Measurements from ENCODE around the gene C9orf50.

C9orf50 gene

DNA sequence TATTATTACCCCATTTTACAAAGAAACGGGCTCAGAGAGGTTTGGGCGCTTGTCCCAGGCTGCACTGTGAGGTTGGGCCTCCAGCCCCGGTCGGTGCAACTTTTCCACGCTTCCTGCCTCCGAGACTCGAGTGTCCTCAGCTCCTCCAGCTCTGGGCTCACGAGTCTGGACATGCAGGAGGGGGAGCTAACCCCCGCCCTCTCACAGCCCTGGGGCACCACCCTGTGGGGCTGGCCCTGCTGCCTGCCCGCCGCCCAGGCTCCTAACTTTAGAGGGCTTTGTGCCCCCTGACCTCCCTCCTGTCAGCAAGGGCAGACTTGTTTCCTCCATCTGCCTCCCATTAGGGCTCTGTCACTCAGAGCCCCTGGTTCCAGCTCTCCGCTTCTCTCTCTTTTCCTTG, 25.4 kb upstream of the C9orf50 start:
- TF ChIP-seq, protein P1, sequence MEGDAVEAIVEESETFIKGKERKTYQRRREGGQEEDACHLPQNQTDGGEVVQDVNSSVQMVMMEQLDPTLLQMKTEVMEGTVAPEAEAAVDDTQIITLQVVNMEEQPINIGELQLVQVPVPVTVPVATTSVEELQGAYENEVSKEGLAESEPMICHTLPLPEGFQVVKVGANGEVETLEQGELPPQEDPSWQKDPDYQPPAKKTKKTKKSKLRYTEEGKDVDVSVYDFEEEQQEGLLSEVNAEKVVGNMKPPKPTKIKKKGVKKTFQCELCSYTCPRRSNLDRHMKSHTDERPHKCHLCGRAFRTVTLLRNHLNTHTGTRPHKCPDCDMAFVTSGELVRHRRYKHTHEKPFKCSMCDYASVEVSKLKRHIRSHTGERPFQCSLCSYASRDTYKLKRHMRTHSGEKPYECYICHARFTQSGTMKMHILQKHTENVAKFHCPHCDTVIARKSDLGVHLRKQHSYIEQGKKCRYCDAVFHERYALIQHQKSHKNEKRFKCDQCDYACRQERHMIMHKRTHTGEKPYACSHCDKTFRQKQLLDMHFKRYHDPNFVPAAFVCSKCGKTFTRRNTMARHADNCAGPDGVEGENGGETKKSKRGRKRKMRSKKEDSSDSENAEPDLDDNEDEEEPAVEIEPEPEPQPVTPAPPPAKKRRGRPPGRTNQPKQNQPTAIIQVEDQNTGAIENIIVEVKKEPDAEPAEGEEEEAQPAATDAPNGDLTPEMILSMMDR (IDR thresholded peaks at IDR 0.05; ENCODE audit: insufficient read depth, low read length, poor library complexity, severe bottlenecking), result no peak
- TF ChIP-seq EZH2phosphoT487 (conservative IDR thresholded peaks at IDR 0.05; ENCODE audit: low read length), result no peak
- Histone ChIP-seq H3K4me3 (ENCODE audit: insufficient read depth, low read length, poor library complexity, severe bottlenecking) (no peak overlapping the region), H2AFZ (ENCODE audit: low read depth, low read length, severe bottlenecking) (no peak overlapping the region), H3K9ac (ENCODE audit: low read length) (no peak overlapping the region), H4K20me1 (ENCODE audit: low read depth, low read length) (no peaks in the 10 kb centered on the region), H3K36me3 (ENCODE audit: low read length) (no peaks in the 10 kb centered on the region), H3K9me2 (replicated peaks; ENCODE audit: insufficient read depth, low read length) (no peaks in the 10 kb centered on the region), H3K4me2 (ENCODE audit: low read depth, low read length, poor library complexity, severe bottlenecking) (no peak overlapping the region), H3K27ac (ENCODE audit: low read depth, low read length) (no peak overlapping the region), H3K9me3 (ENCODE audit: insufficient read depth, low read length) (no peaks in the 10 kb centered on the region), H3K27me3 (ENCODE audit: low read length) (no peaks in the 10 kb centered on the region), H3K79me2 (ENCODE audit: insufficient read depth, low read length) (peaks cover 7% of the 10 kb centered on the region), H3F3A (ENCODE audit: insufficient read depth) (no peaks in the 10 kb centered on the region)

DNA sequence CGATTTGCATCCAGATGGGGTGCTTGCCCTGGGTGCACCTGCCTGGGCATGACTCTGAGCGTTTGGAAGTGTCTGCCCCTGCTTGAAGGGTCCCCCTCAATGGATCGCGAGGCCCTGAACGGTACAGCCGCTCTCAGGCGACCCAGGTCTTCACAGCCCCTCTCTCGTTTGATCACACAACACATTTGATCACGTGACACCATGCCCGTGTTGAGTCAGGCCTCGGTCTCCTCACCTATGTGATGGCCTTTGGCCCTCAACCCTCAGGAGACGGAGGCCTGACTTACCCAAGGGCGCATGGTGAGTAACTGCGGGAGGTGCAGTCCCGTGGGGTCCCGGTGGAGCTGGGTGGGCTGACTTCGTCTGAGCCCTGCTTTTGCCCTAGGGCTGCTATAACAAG, 24.0 kb upstream of the C9orf50 start:
- Histone ChIP-seq H3K9me2 (replicated peaks; ENCODE audit: insufficient read depth, low read length) (no peaks in the 10 kb centered on the region), H3K9ac (ENCODE audit: low read length) (no peak overlapping the region), H3K36me3 (ENCODE audit: low read length) (no peaks in the 10 kb centered on the region), H3K9me3 (ENCODE audit: insufficient read depth, low read length) (no peaks in the 10 kb centered on the region), H3K79me2 (ENCODE audit: insufficient read depth, low read length) (peaks cover 21% of the 10 kb centered on the region), H3F3A (ENCODE audit: insufficient read depth) (no peaks in the 10 kb centered on the region), H3K4me2 (ENCODE audit: low read depth, low read length, poor library complexity, severe bottlenecking) (no peak overlapping the region), H3K27me3 (ENCODE audit: low read length) (no peaks in the 10 kb centered on the region), H3K4me3 (ENCODE audit: insufficient read depth, low read length, poor library complexity, severe bottlenecking) (no peak overlapping the region), H3K27ac (ENCODE audit: low read depth, low read length) (no peak overlapping the region), H4K20me1 (ENCODE audit: low read depth, low read length) (no peaks in the 10 kb centered on the region), H2AFZ (ENCODE audit: low read depth, low read length, severe bottlenecking) (no peak overlapping the region)
- TF ChIP-seq, protein P1 (IDR thresholded peaks at IDR 0.05; ENCODE audit: insufficient read depth, low read length, poor library complexity, severe bottlenecking), result no peak
- no peak for TF ChIP-seq EZH2phosphoT487 (conservative IDR thresholded peaks at IDR 0.05; ENCODE audit: low read length)

DNA sequence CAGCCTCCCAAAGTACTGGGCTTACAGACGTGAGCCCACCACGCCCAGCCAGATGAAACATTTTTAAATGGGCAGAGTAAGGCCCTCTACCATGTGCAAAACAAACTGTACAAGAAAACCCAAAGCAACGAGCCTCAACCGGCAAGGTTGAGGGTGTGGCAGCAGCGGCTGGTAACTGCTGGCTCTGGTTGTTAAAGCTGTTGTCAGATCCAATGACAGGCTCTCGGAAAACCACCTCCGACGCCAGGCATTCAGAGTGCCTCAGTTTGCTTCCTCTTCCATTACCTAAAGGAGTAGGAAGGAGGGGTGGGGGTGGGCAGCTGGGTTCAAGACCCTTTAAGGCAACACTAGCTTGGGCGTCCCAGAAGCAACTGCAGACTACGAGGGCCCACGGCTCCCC, 23.5 kb upstream of the C9orf50 start:
- Histone ChIP-seq H3K36me3 (ENCODE audit: low read length) (no peaks in the 10 kb centered on the region), H3K4me3 (ENCODE audit: insufficient read depth, low read length, poor library complexity, severe bottlenecking) (no peak overlapping the region), H2AFZ (ENCODE audit: low read depth, low read length, severe bottlenecking) (no peak overlapping the region), H3K9ac (ENCODE audit: low read length) (no peak overlapping the region), H3K9me3 (ENCODE audit: insufficient read depth, low read length) (no peaks in the 10 kb centered on the region), H3F3A (ENCODE audit: insufficient read depth) (no peaks in the 10 kb centered on the region), H3K9me2 (replicated peaks; ENCODE audit: insufficient read depth, low read length) (no peaks in the 10 kb centered on the region), H3K79me2 (ENCODE audit: insufficient read depth, low read length) (peaks cover 26% of the 10 kb centered on the region), H4K20me1 (ENCODE audit: low read depth, low read length) (no peaks in the 10 kb centered on the region), H3K27me3 (ENCODE audit: low read length) (no peaks in the 10 kb centered on the region), H3K27ac (ENCODE audit: low read depth, low read length) (no peak overlapping the region), H3K4me2 (ENCODE audit: low read depth, low read length, poor library complexity, severe bottlenecking) (no peak overlapping the region)
- TF ChIP-seq, protein P1 (IDR thresholded peaks at IDR 0.05; ENCODE audit: insufficient read depth, low read length, poor library complexity, severe bottlenecking), result no peak
- no peak for TF ChIP-seq EZH2phosphoT487 (conservative IDR thresholded peaks at IDR 0.05; ENCODE audit: low read length)

All from SU-DHL-6 (cell line).